ENCODE measurements around the gene HPSE2. TPM values are rescaled to one million over a fixed set of nuclear protein-coding genes. Genes with fewer than 3 reads are reported as not detected.

The HPSE2 gene
- total RNA-seq, 2 donors from 2014 or later, result 2.4 to 4.7 TPM

- Histone ChIP-seq H3K4me1 (replicated peaks) (no peaks in the 10 kb centered on the region), H3K9me3 (no peaks in the 10 kb centered on the region), H3K27me3 (replicated peaks; ENCODE audit: insufficient read depth) (no peaks in the 10 kb centered on the region), H3K27ac (no peak overlapping the region), H3K36me3 (no peaks in the 10 kb centered on the region), H3K4me3 (no peak overlapping the region)
- WGBS, result 93% methylated on average over 3 of the region's 3 CpGs
- no peak for TF ChIP-seq POLR2AphosphoS5 (IDR thresholded peaks at IDR 0.05)
- no peak for TF ChIP-seq CTCF (IDR thresholded peaks at IDR 0.05)
- TF ChIP-seq POLR2A (IDR thresholded peaks at IDR 0.05), result no peak
- intact Hi-C loops (cut with DNase I), result no loop called here
- no peak for DNase-seq (ENCODE audit: low spot score)
These were observed 701.8 kb downstream of the HPSE2 start for GRCh38 chr10:98533746-98534445.

GRCh38 chr10:98533241-98533640, 702.4 kb downstream of the HPSE2 start:
- no peak overlapping the region for H3K4me3 ChIP-seq
- H3K9me3 ChIP-seq, result no peaks in the 10 kb centered on the region
- no peak overlapping the region for H3K27ac ChIP-seq
- TF ChIP-seq POLR2A (IDR thresholded peaks at IDR 0.05) (no peak), POLR2AphosphoS5 (IDR thresholded peaks at IDR 0.05) (no peak), CTCF (IDR thresholded peaks at IDR 0.05) (no peak)
- intact Hi-C loops (cut with DNase I), result no loop called here
- no peaks in the 10 kb centered on the region for H3K27me3 ChIP-seq (replicated peaks; ENCODE audit: insufficient read depth)
- WGBS, result 61% methylated on average over 3 of the region's 3 CpGs
- no peaks in the 10 kb centered on the region for H3K36me3 ChIP-seq
- no peak for DNase-seq (ENCODE audit: low spot score)
- no peaks in the 10 kb centered on the region for H3K4me1 ChIP-seq (replicated peaks)

- Histone ChIP-seq H3K9me3 (no peaks in the 10 kb centered on the region), H3K4me3 (no peak overlapping the region), H3K36me3 (no peaks in the 10 kb centered on the region), H3K27me3 (replicated peaks; ENCODE audit: insufficient read depth) (no peaks in the 10 kb centered on the region), H3K4me1 (replicated peaks) (no peaks in the 10 kb centered on the region), H3K27ac (no peak overlapping the region)
- 94% methylated on average over 9 of the region's 9 CpGs for WGBS
- TF ChIP-seq POLR2AphosphoS5 (IDR thresholded peaks at IDR 0.05), result no peak
- TF ChIP-seq POLR2A (IDR thresholded peaks at IDR 0.05), result no peak
- TF ChIP-seq CTCF (IDR thresholded peaks at IDR 0.05), result no peak
- no peak for DNase-seq (ENCODE audit: low spot score)
- intact Hi-C loops (cut with DNase I), result no loop called here
These were observed 706.9 kb downstream of the HPSE2 start for GRCh38 chr10:98528805-98529183.

GRCh38 chr10:98528166-98528804, 707.4 kb downstream of the HPSE2 start:
- no peak overlapping the region for H3K27ac ChIP-seq
- intact Hi-C loops (cut with DNase I), result no loop called here
- no peak for DNase-seq (ENCODE audit: low spot score)
- H3K9me3 ChIP-seq, result no peaks in the 10 kb centered on the region
- TF ChIP-seq POLR2A (IDR thresholded peaks at IDR 0.05) (no peak), POLR2AphosphoS5 (IDR thresholded peaks at IDR 0.05) (no peak), CTCF (IDR thresholded peaks at IDR 0.05) (no peak)
- H3K36me3 ChIP-seq, result no peaks in the 10 kb centered on the region
- no peaks in the 10 kb centered on the region for H3K27me3 ChIP-seq (replicated peaks; ENCODE audit: insufficient read depth)
- no peak overlapping the region for H3K4me3 ChIP-seq
- WGBS, result 57% methylated on average over 8 of the region's 8 CpGs
- H3K4me1 ChIP-seq (replicated peaks), result no peaks in the 10 kb centered on the region

GRCh38 chr10:98525969-98526368, 709.7 kb downstream of the HPSE2 start:
- no peaks in the 10 kb centered on the region for H3K36me3 ChIP-seq
- 93% methylated on average over 3 of the region's 3 CpGs for WGBS
- H3K27ac ChIP-seq, result no peak overlapping the region
- no peak for DNase-seq (ENCODE audit: low spot score)
- TF ChIP-seq POLR2AphosphoS5 (IDR thresholded peaks at IDR 0.05) (no peak), CTCF (IDR thresholded peaks at IDR 0.05) (no peak), POLR2A (IDR thresholded peaks at IDR 0.05) (no peak)
- H3K4me3 ChIP-seq, result no peak overlapping the region
- H3K27me3 ChIP-seq (replicated peaks; ENCODE audit: insufficient read depth), result no peaks in the 10 kb centered on the region
- no peaks in the 10 kb centered on the region for H3K9me3 ChIP-seq
- H3K4me1 ChIP-seq (replicated peaks), result no peaks in the 10 kb centered on the region
- intact Hi-C loops (cut with DNase I), result no loop called here
